Measurements from ENCODE around the gene C1QTNF5. TPM values are rescaled to one million over a fixed set of nuclear protein-coding genes. Genes with fewer than 3 reads are reported as not detected.

The C1QTNF5 gene
- total RNA-seq, 4 donors from 2014 or later: 12.5 to 55.2 (median 34.1) TPM

DNA sequence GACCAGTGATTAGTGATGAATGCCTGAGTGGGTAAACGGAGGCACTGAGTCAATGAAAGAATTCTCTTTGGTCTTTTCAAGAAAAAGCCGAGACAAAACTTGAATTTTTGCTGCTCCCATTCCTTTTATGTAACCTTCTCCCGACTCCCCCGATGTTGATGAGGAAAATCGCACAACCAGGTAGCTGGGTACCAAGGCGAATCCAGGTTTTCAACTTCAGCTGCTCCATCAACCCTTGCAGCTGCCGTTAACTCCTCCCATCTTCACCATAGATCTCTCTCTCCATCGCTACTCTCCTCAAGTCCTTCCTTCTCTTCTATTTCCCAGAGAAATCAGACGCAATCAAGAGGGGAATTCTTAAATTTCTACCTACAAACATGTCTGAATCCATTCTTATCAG lies 41.4 kb upstream of the C1QTNF5 start:
- 7 to 8% methylated on average over 9 of the region's 9 CpGs for WGBS, 2 donors
- Histone ChIP-seq H3K27me3 (no peaks in the 10 kb centered on the region), H3K4me3 (peak overlapping the region; percentile 35 to 61 (median 48)), H3K36me3 (no peaks in the 10 kb centered on the region), H3K4me1 (peaks cover 0 to 28% (median 3%) of the 10 kb centered on the region in 4 donors), H3K9me3 (no peaks in the 10 kb centered on the region), H3K27ac (peak overlapping the region; percentile 10 to 91 (median 38))
- TF ChIP-seq POLR2A (IDR thresholded peaks at IDR 0.05) (no peak), EP300 (IDR thresholded peaks at IDR 0.05) (no peak)
- TF ChIP-seq, protein P1, sequence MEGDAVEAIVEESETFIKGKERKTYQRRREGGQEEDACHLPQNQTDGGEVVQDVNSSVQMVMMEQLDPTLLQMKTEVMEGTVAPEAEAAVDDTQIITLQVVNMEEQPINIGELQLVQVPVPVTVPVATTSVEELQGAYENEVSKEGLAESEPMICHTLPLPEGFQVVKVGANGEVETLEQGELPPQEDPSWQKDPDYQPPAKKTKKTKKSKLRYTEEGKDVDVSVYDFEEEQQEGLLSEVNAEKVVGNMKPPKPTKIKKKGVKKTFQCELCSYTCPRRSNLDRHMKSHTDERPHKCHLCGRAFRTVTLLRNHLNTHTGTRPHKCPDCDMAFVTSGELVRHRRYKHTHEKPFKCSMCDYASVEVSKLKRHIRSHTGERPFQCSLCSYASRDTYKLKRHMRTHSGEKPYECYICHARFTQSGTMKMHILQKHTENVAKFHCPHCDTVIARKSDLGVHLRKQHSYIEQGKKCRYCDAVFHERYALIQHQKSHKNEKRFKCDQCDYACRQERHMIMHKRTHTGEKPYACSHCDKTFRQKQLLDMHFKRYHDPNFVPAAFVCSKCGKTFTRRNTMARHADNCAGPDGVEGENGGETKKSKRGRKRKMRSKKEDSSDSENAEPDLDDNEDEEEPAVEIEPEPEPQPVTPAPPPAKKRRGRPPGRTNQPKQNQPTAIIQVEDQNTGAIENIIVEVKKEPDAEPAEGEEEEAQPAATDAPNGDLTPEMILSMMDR (IDR thresholded peaks at IDR 0.05): no peak
- no peak for DNase-seq (ENCODE audit: low spot score in 2 of 2)

DNA sequence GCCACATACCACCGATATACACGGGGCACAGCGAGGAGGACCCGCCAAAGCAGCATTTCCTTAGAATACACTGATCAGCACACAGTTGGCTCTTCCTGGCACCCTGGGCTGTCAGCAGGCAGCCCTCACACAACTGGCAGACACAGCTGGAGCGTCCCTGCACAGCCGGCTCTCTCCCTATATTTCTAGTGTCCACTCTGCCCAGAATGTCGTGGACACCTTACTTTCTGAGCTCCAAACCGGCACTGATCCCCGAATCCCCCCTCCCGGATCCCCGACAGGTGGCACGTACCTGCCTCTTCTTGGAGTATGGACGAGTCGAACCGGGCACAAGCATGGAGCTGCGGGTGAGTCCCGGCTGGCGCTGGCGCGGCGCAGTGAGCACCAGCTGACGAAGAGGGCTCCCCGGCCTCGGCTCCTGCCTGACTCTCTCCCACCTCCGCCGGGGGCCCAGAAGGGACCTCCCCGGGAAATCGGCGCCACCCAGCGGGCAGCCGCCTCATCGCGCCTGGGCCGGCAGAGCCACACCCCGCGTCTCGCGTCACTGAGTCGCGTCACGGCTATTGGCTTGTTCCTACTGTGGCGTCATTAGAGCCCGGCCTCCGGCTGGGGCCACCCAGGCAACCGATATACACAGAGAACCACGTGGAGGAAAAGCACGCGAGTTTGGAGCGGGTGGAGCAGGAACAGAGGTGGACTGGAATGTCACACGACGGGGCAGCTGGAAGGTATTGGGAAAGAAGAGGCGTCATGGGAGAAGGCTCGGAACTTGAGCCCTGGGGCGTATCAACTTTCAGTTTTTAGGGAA lies 40.7 kb upstream of the C1QTNF5 start, which contains the start of gene USP2:
Gene USP2, minus strand, starts transcription at position 510 of the 808 bp plus-strand sequence. CDS start 8,210 bp downstream, outside the sequence.
- peak within 1 kb of the TSS; percentile 54 to 91 (median 76) for H3K27ac ChIP-seq
- H3K4me1 ChIP-seq: peaks cover 0 to 35% (median 8%) of the 10 kb centered on the region in 4 donors
- WGBS, 2 donors: 1% methylated on average over 26 to 31 of the region's 54 CpGs
- peak; percentile 57 to 88 for TF ChIP-seq POLR2A (IDR thresholded peaks at IDR 0.05)
- TF ChIP-seq, protein P1 (IDR thresholded peaks at IDR 0.05): peak; percentile 77 to 99 (median 98)
- peak; percentile 95 to 99 for TF ChIP-seq EP300 (IDR thresholded peaks at IDR 0.05)
- H3K36me3 ChIP-seq: no peaks in the 10 kb centered on the region
- peak within 1 kb of the TSS; percentile 35 to 61 (median 48) for H3K4me3 ChIP-seq
- H3K27me3 ChIP-seq: no peaks in the 10 kb centered on the region
- no peaks in the 10 kb centered on the region for H3K9me3 ChIP-seq
- peak; percentile 94 to 95 for DNase-seq (ENCODE audit: low spot score in 2 of 2)

DNA sequence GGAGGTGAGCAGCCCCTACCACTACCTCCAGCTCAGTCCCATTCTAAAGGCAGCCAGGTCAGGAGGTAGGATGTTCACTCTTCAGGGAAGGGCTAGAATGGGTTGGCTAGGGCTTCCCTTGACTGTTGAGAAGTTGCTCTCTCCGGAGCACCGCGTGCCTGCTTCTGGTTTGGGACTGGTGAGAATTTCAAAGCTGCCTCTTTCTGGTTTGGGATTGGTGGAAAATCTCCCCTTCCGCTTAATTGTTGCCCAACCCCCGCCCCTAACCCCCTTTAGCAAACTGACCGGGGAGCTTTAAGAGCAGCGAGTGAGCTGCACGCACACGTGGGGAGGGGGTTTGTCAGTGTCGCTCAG lies 40.1 kb upstream of the C1QTNF5 start:
- peak in 1 of 2 donors; percentile 4 for DNase-seq (ENCODE audit: low spot score in 2 of 2)
- Histone ChIP-seq H3K4me1 (peaks cover 0 to 41% (median 12%) of the 10 kb centered on the region in 4 donors), H3K27me3 (no peaks in the 10 kb centered on the region), H3K4me3 (peak overlapping the region; percentile 35 to 61 (median 48)), H3K9me3 (no peaks in the 10 kb centered on the region), H3K36me3 (no peaks in the 10 kb centered on the region), H3K27ac (peak overlapping the region; percentile 54 to 91 (median 76))
- 4 to 15% methylated on average over 9 to 10 of the region's 10 CpGs for WGBS, 2 donors
- TF ChIP-seq POLR2A (IDR thresholded peaks at IDR 0.05) (no peak), EP300 (IDR thresholded peaks at IDR 0.05) (no peak)
- TF ChIP-seq, protein P1 (IDR thresholded peaks at IDR 0.05): no peak

DNA sequence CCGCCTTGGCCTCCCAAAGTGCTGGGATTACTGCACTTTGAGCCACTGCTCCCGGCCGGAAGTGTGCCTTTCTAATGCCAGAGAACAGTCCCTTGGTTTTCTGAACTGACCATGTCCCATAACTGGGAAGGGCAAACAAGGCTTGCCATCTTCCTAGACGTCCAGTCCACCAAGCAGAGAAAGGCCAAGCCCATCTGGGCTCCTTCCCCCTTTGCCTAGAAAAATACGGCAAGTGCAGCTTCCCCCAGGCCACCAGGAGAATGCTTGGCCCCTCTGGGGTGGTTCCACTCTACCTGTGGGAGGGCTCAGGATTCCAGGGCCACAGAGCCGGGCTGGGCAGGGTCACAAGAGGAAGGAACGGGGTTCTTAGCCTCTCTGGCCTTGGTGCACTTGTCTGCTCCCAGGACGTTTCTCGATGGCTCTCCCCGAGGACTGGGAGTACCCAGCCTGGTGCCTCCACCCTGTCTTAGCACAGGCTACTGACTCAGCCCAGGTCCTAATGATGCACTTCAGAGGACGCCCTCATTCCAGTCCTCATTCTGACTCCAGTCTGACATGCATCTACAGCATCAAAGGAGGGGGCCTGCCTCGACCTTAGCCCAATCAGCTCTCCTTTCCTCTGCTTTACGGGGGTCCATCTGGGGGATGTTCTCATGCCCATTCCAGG lies 39.6 kb upstream of the C1QTNF5 start:
- Histone ChIP-seq H3K4me3 (peak overlapping the region in 2 of 4 donors; percentile 35 to 61), H3K27me3 (no peaks in the 10 kb centered on the region), H3K36me3 (no peaks in the 10 kb centered on the region), H3K4me1 (peaks cover 0 to 46% (median 14%) of the 10 kb centered on the region in 4 donors), H3K27ac (peak overlapping the region in 3 of 4 donors; percentile 71 to 91 (median 82)), H3K9me3 (no peaks in the 10 kb centered on the region)
- TF ChIP-seq EP300 (IDR thresholded peaks at IDR 0.05) (no peak), POLR2A (IDR thresholded peaks at IDR 0.05) (no peak)
- TF ChIP-seq, protein P1 (IDR thresholded peaks at IDR 0.05): no peak
- WGBS, 2 donors: 73 to 79% methylated on average over 9 to 13 of the region's 13 CpGs
- DNase-seq (ENCODE audit: low spot score in 2 of 2): peak in 1 of 2 donors; percentile 5
